GM18867 (cell line): ENCODE data around the gene TPRA1.

Experiments
- ATAC-seq: cut with Tn5 transposase; IDR thresholded peaks from one replicate; pipeline ENCODE4 v1.9.1; 2021; ENCODE audit warnings: mild to moderate bottlenecking, moderate library complexity; ENCODE audit not compliant: unreplicated experiment

The TPRA1 gene

GRCh38 chr3:127590593-127591465, at the start of gene TPRA1:
Gene TPRA1, minus strand, starts transcription at chr3:127590733. Its CDS starts 10,587 bp downstream, at chr3:127580146.
- peak; percentile 70 for ATAC-seq

- no peak for ATAC-seq
Observed at GRCh38 chr3:127640042-127640355, 49.5 kb upstream of the TPRA1 start.

- no peak for ATAC-seq
Observed at GRCh38 chr3:127639173-127640041, 48.9 kb upstream of the TPRA1 start.

- no peak for ATAC-seq
Observed at GRCh38 chr3:127637971-127638370, 47.4 kb upstream of the TPRA1 start.

GRCh38 chr3:127637546-127637945, 47.0 kb upstream of the TPRA1 start:
- ATAC-seq, result no peak

- no peak for ATAC-seq
Observed at GRCh38 chr3:127634653-127635052, 44.1 kb upstream of the TPRA1 start.

GRCh38 chr3:127632035-127632820, 41.7 kb upstream of the TPRA1 start:
- no peak for ATAC-seq

- ATAC-seq, result no peak
Observed at GRCh38 chr3:127630811-127631714, 40.5 kb upstream of the TPRA1 start.

GRCh38 chr3:127629467-127630403, 39.2 kb upstream of the TPRA1 start:
- ATAC-seq, result peak; percentile 28

- peak; percentile 58 for ATAC-seq
Observed at GRCh38 chr3:127628788-127629466, 38.4 kb upstream of the TPRA1 start, which contains the start of gene PODXL2. Gene PODXL2, plus strand, starts transcription at chr3:127629185. Its CDS starts 35 bp downstream, at chr3:127629220.

- no peak for ATAC-seq
Observed at GRCh38 chr3:127628426-127628787, 37.9 kb upstream of the TPRA1 start.

GRCh38 chr3:127625821-127626220, 35.3 kb upstream of the TPRA1 start:
- ATAC-seq, result no peak

- ATAC-seq, result no peak
Observed at GRCh38 chr3:127624063-127624462, 33.5 kb upstream of the TPRA1 start.

GRCh38 chr3:127622772-127623576, 32.4 kb upstream of the TPRA1 start:
- no peak for ATAC-seq

- no peak for ATAC-seq
Observed at GRCh38 chr3:127622031-127622430, 31.5 kb upstream of the TPRA1 start.

- ATAC-seq, result no peak
Observed at GRCh38 chr3:127620637-127621375, 30.3 kb upstream of the TPRA1 start.

GRCh38 chr3:127618891-127619290, 28.4 kb upstream of the TPRA1 start:
- ATAC-seq, result no peak
